GM18505 (cell line): ENCODE results near the gene PLIN5.
"Not testable (repeated sequence)": the region's sequence is repeated elsewhere in the genome, so short reads cannot be mapped to it uniquely, and the experiment has no call there.

Experiments
- ATAC-seq: cut with Tn5 transposase; IDR thresholded peaks from one replicate; pipeline ENCODE4 v1.9.1; 2021; ENCODE audit not compliant: unreplicated experiment
- POLR2A ChIP-seq: IDR thresholded peaks from 4 replicates; pipeline ENCODE4 v1.6.1; 2011; ENCODE audit warnings: borderline replicate concordance; ENCODE audit not compliant: insufficient read depth, insufficient read length; ENCODE audit errors: extremely low read depth

PLIN5 gene

GRCh38 chr19:4531562-4532165 is 3.4 kb downstream of the PLIN5 start:
- no peak for TF ChIP-seq POLR2A
- ATAC-seq: no peak

GRCh38 chr19:4529924-4530522 is 5.0 kb downstream of the PLIN5 start:
- no peak for TF ChIP-seq POLR2A
- no peak for ATAC-seq

GRCh38 chr19:4528843-4529242 is 6.2 kb downstream of the PLIN5 start:
- ATAC-seq: no peak
- TF ChIP-seq POLR2A: no peak

GRCh38 chr19:4527377-4527776 is 7.6 kb downstream of the PLIN5 start:
- ATAC-seq: not testable (repeated sequence)

GRCh38 chr19:4525563-4526002 is 9.4 kb downstream of the PLIN5 start:
- ATAC-seq: no peak
- no peak for TF ChIP-seq POLR2A

- TF ChIP-seq POLR2A: no peak
- no peak for ATAC-seq
Measured at GRCh38 chr19:4524808-4525562, 10.0 kb downstream of the PLIN5 start.

GRCh38 chr19:4523306-4524110 is 11.5 kb downstream of the PLIN5 start:
- TF ChIP-seq POLR2A: no peak
- ATAC-seq: no peak

- ATAC-seq: no peak
- no peak for TF ChIP-seq POLR2A
Measured at GRCh38 chr19:4522291-4523002, 12.6 kb downstream of the PLIN5 start.

- ATAC-seq: no peak
- no peak for TF ChIP-seq POLR2A
Measured at GRCh38 chr19:4521888-4522242, 13.2 kb downstream of the PLIN5 start.

GRCh38 chr19:4521170-4521887 is 13.7 kb downstream of the PLIN5 start:
- no peak for ATAC-seq
- TF ChIP-seq POLR2A: no peak

GRCh38 chr19:4519521-4520277 is 15.3 kb downstream of the PLIN5 start:
- TF ChIP-seq POLR2A: no peak

GRCh38 chr19:4519172-4519496 is 15.9 kb downstream of the PLIN5 start:
- TF ChIP-seq POLR2A: no peak
- ATAC-seq: no peak

More at GRCh38 chr19:4519521-4520277, 15.3 kb downstream of the PLIN5 start:
- ATAC-seq: no peak
